H1 (cell line): ENCODE measurements around the gene MUS81. TPM values are rescaled to one million over a fixed set of nuclear protein-coding genes. Genes with fewer than 3 reads are reported as not detected.

Experiments used
- CTCF ChIA-PET: fragments of 300-600 bp; sonication (Branson Sonifier 250); formaldehyde crosslinking; loops from one replicate; lab custom pipeline; 2021; ENCODE audit not compliant: partially characterized antibody; lab: Charles Lee
- POLR2A ChIA-PET: fragments of 300-600 bp; sonication (Branson Sonifier 250); formaldehyde crosslinking; loops from one replicate; lab custom pipeline; 2021; ENCODE audit warnings: inconsistent platforms; ENCODE audit not compliant: partially characterized antibody; lab: Charles Lee
- DNase-seq, 2 experiments: peaks; one replicate each; pipeline versions ENCODE4 v3.0.0 to v3.0.0-alpha.2; 2010 to 2022; ENCODE audit warnings: low spot score in 2 of 2, low read depth in 1 of 2, mixed read lengths in 1 of 2
- FAIRE-seq: peaks from 2 replicates; lab custom pipeline; 2011; peaks lifted over from hg19 to GRCh38; lab: Jason Lieb, UNC
- H2AFZ ChIP-seq: 2 replicates; pipeline ENCODE4 v1.8.1; 2012; ENCODE audit warnings: low read length, inconsistent platforms
- H2AK5ac ChIP-seq: 2 replicates; pipeline ENCODE4 v1.6.1; 2013; ENCODE audit warnings: low read depth, low read length
- H2BK120ac ChIP-seq: replicated peaks from 2 replicates; pipeline ENCODE3; 2013; ENCODE audit warnings: low read depth, low read length, inconsistent platforms
- H2BK12ac ChIP-seq: 2 replicates; pipeline ENCODE4 v1.6.1; 2013; ENCODE audit warnings: low read depth, low read length
- H2BK15ac ChIP-seq: 2 replicates; pipeline ENCODE4 v1.6.1; 2013; ENCODE audit warnings: low read length
- H2BK20ac ChIP-seq: 2 replicates; pipeline ENCODE4 v1.6.1; 2013; ENCODE audit warnings: low read length
- H2BK5ac ChIP-seq: 2 replicates; pipeline ENCODE4 v1.6.1; 2013; ENCODE audit warnings: low read depth, low read length
- H3K14ac ChIP-seq: 2 replicates; pipeline ENCODE4 v1.6.1; 2013; ENCODE audit warnings: inconsistent platforms; ENCODE audit not compliant: insufficient read length
- H3K18ac ChIP-seq: 2 replicates; pipeline ENCODE4 v1.6.1; 2013; ENCODE audit warnings: low read length; ENCODE audit errors: extremely low read depth
- H3K23ac ChIP-seq: 2 replicates; pipeline ENCODE4 v1.6.1; 2013; ENCODE audit warnings: inconsistent platforms; ENCODE audit not compliant: insufficient read length
- H3K23me2 ChIP-seq: 2 replicates; pipeline ENCODE4 v1.6.1; 2013; ENCODE audit warnings: low read depth, low read length
- H3K27ac ChIP-seq: 2 replicates; pipeline ENCODE4 v1.6.1; 2011; ENCODE audit warnings: low read depth, low read length, inconsistent platforms
- H3K27me3 ChIP-seq, 4 experiments: replicated peaks in 1 of 4; 1 replicate in 1 of 4; 2 replicates in 3 of 4; pipeline versions ENCODE4 v1.6.1 to v1.8.1; 2011 to 2013; ENCODE audit warnings: low read length in 3 of 4, mild to moderate bottlenecking in 3 of 4, inconsistent platforms in 2 of 4, mixed read lengths in 2 of 4, moderate library complexity in 1 of 4; ENCODE audit not compliant: control insufficient read depth in 3 of 4, insufficient read depth in 3 of 4; ENCODE audit errors: extremely low read depth in 1 of 4
- H3K36me3 ChIP-seq, 4 experiments: 2 replicates each; pipeline versions ENCODE4 v1.6.1 to v1.8.1; 2011 to 2013; ENCODE audit warnings: mild to moderate bottlenecking in 4 of 4, low read length in 3 of 4, moderate library complexity in 2 of 4, control low read depth in 1 of 4, inconsistent platforms in 1 of 4; ENCODE audit not compliant: insufficient read depth in 4 of 4, control insufficient read depth in 2 of 4
- H3K4ac ChIP-seq: replicated peaks from 2 replicates; pipeline ENCODE3; 2013; ENCODE audit warnings: low read length, low read depth, mixed read lengths, inconsistent platforms; ENCODE audit not compliant: insufficient read length
- H3K4me1 ChIP-seq, 4 experiments: replicated peaks in 1 of 4; 1 replicate in 1 of 4; 2 replicates in 3 of 4; pipeline versions ENCODE4 v1.6.1 to v1.8.1; 2011 to 2013; ENCODE audit warnings: low read length in 3 of 4, inconsistent platforms in 2 of 4, mixed read lengths in 1 of 4; ENCODE audit not compliant: insufficient read depth in 4 of 4, control insufficient read depth in 3 of 4
- H3K4me2 ChIP-seq, 2 experiments: 2 replicates each; pipeline versions ENCODE4 v1.6.1 to v1.8.1; 2011 to 2013; ENCODE audit warnings: low read depth in 2 of 2, low read length in 2 of 2, control low read depth in 1 of 2, inconsistent platforms in 1 of 2, mild to moderate bottlenecking in 1 of 2; ENCODE audit not compliant: insufficient read depth in 1 of 2
- H3K4me3 ChIP-seq, 4 experiments: fragments of 200-600, 300-600 bp in 1 of 4; sonication (generic), shearing (Covaris generic), sonication (Bioruptor Twin) in 1 of 4; 2 replicates each; pipeline versions ENCODE4 v1.5.1 to v1.8.1; 2011 to 2016; ENCODE audit warnings: low read length in 4 of 4, low read depth in 3 of 4, control low read depth in 2 of 4, inconsistent platforms in 2 of 4, mild to moderate bottlenecking in 2 of 4, mixed read lengths in 1 of 4, moderate library complexity in 1 of 4; ENCODE audit not compliant: insufficient read depth in 2 of 4; ENCODE audit errors: extremely low read depth in 1 of 4
- H3K56ac ChIP-seq: replicated peaks from 2 replicates; pipeline ENCODE3; 2013; ENCODE audit warnings: low read depth, mild to moderate bottlenecking, mixed read lengths, low read length, inconsistent platforms; ENCODE audit not compliant: insufficient read length
- H3K79me1 ChIP-seq: 2 replicates; pipeline ENCODE4 v1.6.1; 2013; ENCODE audit warnings: low read depth, low read length, control low read depth
- H3K79me2 ChIP-seq, 2 experiments: 2 replicates each; pipeline versions ENCODE4 v1.6.1 to v1.8.1; 2012 to 2013; ENCODE audit warnings: low read length in 2 of 2, mild to moderate bottlenecking in 2 of 2, inconsistent platforms in 1 of 2; ENCODE audit not compliant: insufficient read depth in 2 of 2, control insufficient read depth in 1 of 2
- H3K9ac ChIP-seq, 4 experiments: replicated peaks in 1 of 4; 1 replicate in 1 of 4; 2 replicates in 3 of 4; pipeline versions ENCODE4 v1.6.1 to v1.8.1; 2011 to 2013; ENCODE audit warnings: low read depth in 3 of 4, low read length in 3 of 4, control low read depth in 2 of 4, mild to moderate bottlenecking in 2 of 4, moderate library complexity in 2 of 4, inconsistent platforms in 1 of 4; ENCODE audit errors: extremely low read depth in 1 of 4
- H3K9me3 ChIP-seq, 2 experiments: 2 replicates each; pipeline versions ENCODE4 v1.6.1 to v1.8.1; 2012 to 2013; ENCODE audit warnings: mild to moderate bottlenecking in 2 of 2, moderate library complexity in 2 of 2, control low read depth in 1 of 2, inconsistent platforms in 1 of 2, low read depth in 1 of 2, low read length in 1 of 2, mixed read lengths in 1 of 2; ENCODE audit not compliant: insufficient read depth in 2 of 2
- H4K20me1 ChIP-seq, 2 experiments: replicated peaks in 1 of 2; 2 replicates each; pipeline versions ENCODE3 to v1.8.1; 2011 to 2013; ENCODE audit warnings: inconsistent platforms in 2 of 2, low read length in 2 of 2, mild to moderate bottlenecking in 1 of 2; ENCODE audit not compliant: insufficient read depth in 2 of 2, control insufficient read depth in 1 of 2
- H4K5ac ChIP-seq: 2 replicates; pipeline ENCODE4 v1.6.1; 2013; ENCODE audit warnings: low read length, low read depth, mixed read lengths, inconsistent platforms; ENCODE audit not compliant: insufficient read length
- H4K8ac ChIP-seq: 2 replicates; pipeline ENCODE4 v1.8.0; 2013; ENCODE audit warnings: mild to moderate bottlenecking, moderate library complexity, low read length, inconsistent platforms; ENCODE audit not compliant: insufficient read depth; ENCODE audit errors: extremely low read depth
- H4K91ac ChIP-seq: replicated peaks from 2 replicates; pipeline ENCODE3; 2013; ENCODE audit warnings: low read length, mixed read lengths, inconsistent platforms; ENCODE audit not compliant: insufficient read length
- BACH1 ChIP-seq: IDR thresholded peaks from 2 replicates; pipeline ENCODE4 v1.6.1; 2012; ENCODE audit warnings: low read length, improper control_type of control experiment
- CHD1 ChIP-seq: IDR thresholded peaks from 2 replicates; pipeline ENCODE4 v1.6.1; 2012; ENCODE audit warnings: low read depth, low read length, improper control_type of control experiment
- CREB1 ChIP-seq: IDR thresholded peaks from 2 replicates; pipeline ENCODE4 v1.6.1; 2012; ENCODE audit warnings: inconsistent platforms
- CTBP2 ChIP-seq: IDR thresholded peaks from 2 replicates; pipeline ENCODE4 v1.7.0; 2011; ENCODE audit warnings: borderline replicate concordance, mild to moderate bottlenecking, moderate library complexity, mixed read lengths, low read length; ENCODE audit not compliant: insufficient read depth, insufficient read length
- CTCF ChIP-seq, 3 experiments: IDR thresholded peaks; 1 replicate in 2 of 3; 2 replicates in 1 of 3; pipeline versions ENCODE4 v1.5.1 to v1.6.1; 2011; ENCODE audit warnings: low read length in 3 of 3, mild to moderate bottlenecking in 3 of 3, inconsistent platforms in 2 of 3, low read depth in 1 of 3, moderate library complexity in 1 of 3; ENCODE audit not compliant: insufficient read depth in 1 of 3; ENCODE audit errors: control extremely low read depth in 1 of 3
- SAP30 ChIP-seq: fragments of 300-600 bp; sonication (generic); IDR thresholded peaks from 2 replicates; pipeline ENCODE4 v1.7.1; 2012; ENCODE audit warnings: low read length, moderate library complexity, mild to moderate bottlenecking, inconsistent platforms; ENCODE audit not compliant: insufficient read depth, insufficient replicate concordance
- TAF1 ChIP-seq: IDR thresholded peaks from 2 replicates; pipeline ENCODE4 v1.6.1; 2011; ENCODE audit warnings: mild to moderate bottlenecking, low read depth, low read length
- WGBS, 2 experiments: shearing (Covaris generic) in 1 of 2; methylation state at CpG; one replicate each; pipeline versions ENCODE4 v1.1.6 to v1.1.7; 2013 to 2015; ENCODE audit warnings: low lambda C conversion rate in 2 of 2, mixed read lengths in 2 of 2, inconsistent platforms in 1 of 2, low coverage in 1 of 2, missing lambda C conversion rate in 1 of 2; ENCODE audit not compliant: insufficient replicate concordance in 2 of 2, insufficient coverage in 1 of 2, insufficient read length in 1 of 2; ENCODE audit errors: extremely low coverage in 1 of 2, missing lambda C conversion rate in 1 of 2; 5-methylcytosine and 5-hydroxymethylcytosine counted together
- polyA plus RNA-seq, 7 experiments: library from polyadenylated mRNA; depleted of rRNA in 3 of 7; stranded (reverse) in 5 of 7; unstranded in 2 of 7; fragments of >200 nt in 5 of 7; fragments of 200-250 nt in 2 of 7; gene quantifications; 1 replicate in 5 of 7; 2 replicates in 1 of 7; 4 replicates in 1 of 7; pipeline versions ENCODE4 v1.2.1 to v1.2.3, GENCODE V29; 2011 to 2013; ENCODE audit warnings: missing spikeins in 2 of 7, mixed read lengths in 2 of 7
- total RNA-seq: library from RNA; stranded (reverse); fragmentation: NEBNext Ultra II Directional; extraction: Animal tissue kit (Norgen Biotek cat#: 25700); gene quantifications from 2 replicates; pipeline ENCODE4 v1.2.1, GENCODE V29; 2021

The MUS81 gene
- total and polyA plus RNA-seq, 2 of the 8 experiments (the other 6 are each of a cell fraction or from before 2014, with no cell fraction given): 30.2 to 31.5 TPM

- H3K14ac ChIP-seq: no peak overlapping the region
These were observed 15.9 kb upstream of the MUS81 start for GRCh38 chr11:65844231-65844872.

More at GRCh38 chr11:65844231-65844872, 15.9 kb upstream of the MUS81 start:
- Histone ChIP-seq H2BK120ac (no peak overlapping the region), H2BK5ac (no peak overlapping the region), H3K79me1 (no peaks in the 10 kb centered on the region), H4K8ac (no peak overlapping the region), H3K23me2 (no peaks in the 10 kb centered on the region), H3K36me3 (no peaks in the 10 kb centered on the region), H2AK5ac (no peak overlapping the region), H4K91ac (no peak overlapping the region)
- POLR2A ChIA-PET: interaction anchor here (0.6 to 38.3 kb wide), 4 partner anchors 9 to 474 kb away, joined by 3 to 1071 read pairs (median 4); partner anchors contain the start of genes CCDC85B, CFL1, CTSW and EFEMP2
- TF ChIP-seq CTCF (IDR thresholded peaks at IDR 0.05; ENCODE audit: control extremely low read depth in 1 of 3, insufficient read depth in 1 of 3, low read depth in 1 of 3, low read length in 3 of 3) (no peak), CREB1 (no peak), CTBP2 (no peak), BACH1 (no peak), TAF1 (no peak), SAP30 (no peak), CHD1 (no peak)
- TF ChIP-seq, all 59 proteins: peak for 0
- 81% methylated on average over 10 of the region's 10 CpGs; no CpG with 5 or more reads in 1 of the 2 experiments for whole genome bisulfite sequencing, 2 experiments
- Histone ChIP-seq H3K4me2 (no peak overlapping the region), H3K9ac (no peak overlapping the region), H2BK20ac (no peak overlapping the region), H4K20me1 (no peaks in the 10 kb centered on the region), H3K9me3 (no peaks in the 10 kb centered on the region), H4K5ac (no peak overlapping the region), H3K79me2 (no peaks in the 10 kb centered on the region), H3K27ac (no peak overlapping the region), H3K4me3 (no peak overlapping the region), H3K56ac (no peak overlapping the region), H2BK12ac (no peak overlapping the region), H3K27me3 (no peaks in the 10 kb centered on the region; a peak in 1 of 7 replicates), H2BK15ac (no peak overlapping the region), H3K18ac (no peak overlapping the region), H3K4ac (no peak overlapping the region), H3K23ac (no peak overlapping the region), H3K4me1 (no peaks in the 10 kb centered on the region; a peak in 1 of 7 replicates), H2AFZ (no peak overlapping the region)
- FAIRE-seq (no peak), DNase-seq (no peak)
- CTCF ChIA-PET: interaction anchor here (0.5 to 15.2 kb wide), 7 partner anchors 8 to 124 kb away, joined by 3 to 283 read pairs (median 6); partner anchors contain the start of genes CCDC85B, CFL1, CTSW and FIBP
